Ishikawa (cell line): ENCODE data around the gene SYCE3.

Source experiments
- CEBPB ChIP-seq: IDR thresholded peaks from 2 replicates; pipeline ENCODE4 v1.6.1; 2012
- CREB1 ChIP-seq: IDR thresholded peaks from 2 replicates; pipeline ENCODE4 v1.6.1; 2012; ENCODE audit warnings: low read depth
- EGR1 ChIP-seq: IDR thresholded peaks from 2 replicates; pipeline ENCODE4 v1.6.1; 2012
- EP300 ChIP-seq: IDR thresholded peaks from 2 replicates; pipeline ENCODE4 v1.6.1; 2012; ENCODE audit warnings: borderline replicate concordance
- FOXM1 ChIP-seq: IDR thresholded peaks from 2 replicates; pipeline ENCODE4 v1.6.1; 2012; ENCODE audit warnings: low read depth, borderline replicate concordance
- MAX ChIP-seq: IDR thresholded peaks from 2 replicates; pipeline ENCODE4 v1.6.1; 2012
- NFIC ChIP-seq: IDR thresholded peaks from 2 replicates; pipeline ENCODE4 v1.6.1; 2012
- RAD21 ChIP-seq: IDR thresholded peaks from 2 replicates; pipeline ENCODE4 v1.6.1; 2012; ENCODE audit warnings: low read depth
- REST ChIP-seq: IDR thresholded peaks from 2 replicates; pipeline ENCODE4 v1.6.1; 2012; ENCODE audit warnings: low read depth, mild to moderate bottlenecking
- TAF1 ChIP-seq: IDR thresholded peaks from 2 replicates; pipeline ENCODE4 v1.6.1; 2012; ENCODE audit warnings: low read depth, mild to moderate bottlenecking
- TCF12 ChIP-seq: IDR thresholded peaks from 2 replicates; pipeline ENCODE4 v1.6.1; 2012; ENCODE audit warnings: low read depth
- TEAD4 ChIP-seq: IDR thresholded peaks from 2 replicates; pipeline ENCODE4 v1.6.1; 2012
- USF1 ChIP-seq: IDR thresholded peaks from 2 replicates; pipeline ENCODE4 v1.6.1; 2012
- YY1 ChIP-seq: IDR thresholded peaks from 2 replicates; pipeline ENCODE4 v1.6.1; 2012; ENCODE audit warnings: low read depth
- ZBTB7A ChIP-seq: IDR thresholded peaks from 2 replicates; pipeline ENCODE4 v1.6.1; 2012; ENCODE audit warnings: low read depth

The SYCE3 gene

DNA sequence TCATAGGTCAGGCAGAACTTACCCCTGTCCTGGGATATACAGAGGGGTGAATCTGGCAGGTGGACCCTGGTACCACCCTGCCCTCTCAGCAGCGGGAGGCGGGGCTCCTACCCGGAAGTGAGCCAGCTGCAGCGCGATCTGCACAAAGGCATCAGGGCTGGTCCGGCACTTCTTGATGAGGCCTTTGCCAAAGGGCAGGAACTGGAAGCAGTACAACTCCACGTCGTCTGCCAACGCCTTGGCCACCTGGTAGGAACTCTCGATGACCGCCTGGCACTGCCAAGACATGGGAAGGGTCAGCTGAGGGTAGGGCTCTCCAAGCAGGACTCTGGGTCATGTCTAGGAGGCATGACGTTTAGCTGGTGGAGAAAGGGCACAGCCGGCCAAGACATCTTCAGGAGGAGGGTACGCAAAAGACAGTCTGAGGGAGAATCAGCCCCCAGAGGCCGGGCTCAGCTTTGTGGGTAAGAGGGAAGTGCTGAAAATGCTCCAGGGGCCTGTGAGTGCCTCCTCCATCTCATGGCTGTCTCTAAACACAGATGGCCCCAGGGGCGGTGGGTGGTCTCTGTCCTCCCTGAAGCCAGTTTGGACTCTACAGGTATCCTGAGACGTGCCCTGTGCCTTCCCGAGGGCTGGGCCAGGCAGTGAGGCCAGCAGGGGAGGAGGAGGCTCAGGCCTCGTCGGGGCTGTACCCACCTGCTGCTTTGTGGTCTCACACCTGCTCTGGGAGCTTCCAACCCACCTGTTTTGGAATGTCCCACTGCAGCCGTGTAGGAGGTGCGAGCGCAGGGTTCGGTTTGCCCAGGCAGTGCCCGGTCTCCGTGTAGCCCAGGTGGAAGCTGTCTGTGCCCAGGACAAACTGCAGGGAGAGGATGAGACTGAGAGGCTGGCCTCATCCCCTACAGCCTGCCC is 8.8 kb upstream of the SYCE3 start:
- TF ChIP-seq REST, result no peak

DNA sequence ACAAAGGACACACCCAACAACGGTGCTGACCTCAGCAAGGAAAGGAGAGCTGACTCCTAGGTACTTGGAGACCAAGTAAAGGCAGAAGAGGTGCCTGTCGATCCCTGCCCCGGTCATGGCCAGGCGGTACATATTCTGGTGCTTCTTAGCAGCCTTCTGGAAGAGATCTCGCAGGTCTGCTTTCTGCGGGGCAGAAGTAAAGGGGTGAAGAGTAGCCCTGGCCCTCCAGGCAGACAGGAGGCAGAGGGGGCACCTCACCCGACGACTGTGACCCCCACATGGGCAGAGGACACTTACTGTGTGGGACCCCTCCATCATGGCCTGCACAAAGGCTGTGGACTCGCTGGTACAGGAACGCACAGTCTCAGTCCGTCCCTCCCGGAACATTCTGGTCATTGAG is 8.1 kb upstream of the SYCE3 start:
- TF ChIP-seq TCF12 (no peak), TAF1 (no peak), RAD21 (no peak), MAX (no peak), NFIC (no peak), ZBTB7A (no peak), EGR1 (no peak), CEBPB (no peak)

DNA sequence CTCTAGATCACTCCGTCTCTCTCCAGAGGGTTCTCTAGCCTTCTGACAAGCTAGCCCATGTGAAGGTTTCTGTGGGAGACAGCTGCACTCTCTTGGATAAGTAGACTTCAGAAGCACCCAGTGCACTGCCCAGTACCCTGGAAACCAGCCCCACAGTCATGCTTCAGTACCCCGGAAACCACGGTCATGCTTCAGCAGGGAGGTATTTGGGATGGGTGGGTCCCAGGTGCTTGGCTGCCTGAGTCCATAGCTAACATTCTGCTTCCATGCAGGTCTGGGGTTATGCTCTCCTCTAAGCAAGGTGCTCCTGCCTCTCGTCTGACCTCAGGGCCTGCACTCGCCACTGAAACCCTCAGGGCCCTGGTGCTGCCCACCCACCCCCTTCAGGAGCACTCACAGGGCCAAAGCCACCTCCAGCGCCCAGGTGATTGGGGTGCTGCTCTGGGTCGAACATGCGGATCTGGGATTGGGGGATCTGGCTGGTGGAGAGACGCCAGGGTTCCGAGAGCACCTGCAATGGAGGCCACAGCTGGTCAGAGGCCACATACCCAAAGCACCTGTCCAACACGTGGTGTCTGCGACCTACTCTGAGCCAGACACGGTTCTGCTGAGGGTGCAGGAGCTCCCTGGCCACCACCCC is 7.3 kb upstream of the SYCE3 start:
- peak; percentile 24; the same call in 1 of the 2 replicates for TF ChIP-seq TEAD4
- TF ChIP-seq MAX, result 0 out of 2 replicates have a peak, but pooled peaks have one; percentile 17
- no peak for TF ChIP-seq FOXM1

GRCh38 chr22:50569041-50569459 is 6.3 kb upstream of the SYCE3 start:
- TF ChIP-seq ZBTB7A (no peak), RAD21 (no peak)

DNA sequence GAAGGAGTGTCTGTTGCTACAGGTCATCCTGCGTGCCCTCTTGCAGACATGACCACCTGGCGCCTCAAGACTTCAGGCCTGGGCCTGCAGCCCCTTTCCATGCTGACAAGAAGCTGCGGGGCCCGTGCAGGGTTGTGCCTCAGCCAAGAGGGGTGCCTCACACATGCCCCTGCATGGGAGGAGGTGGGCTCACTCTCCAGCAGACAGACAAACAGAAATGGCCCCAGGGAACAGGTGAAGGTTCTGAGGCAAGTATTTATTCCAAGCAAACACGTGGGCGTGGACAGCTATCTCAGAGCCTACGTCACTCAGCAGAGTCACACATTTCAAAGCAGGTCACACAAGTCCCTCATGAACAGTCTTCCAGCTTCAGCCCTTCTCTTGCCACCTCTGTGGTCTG is 5.9 kb upstream of the SYCE3 start:
- TF ChIP-seq ZBTB7A (no peak), CREB1 (no peak), MAX (no peak), NFIC (no peak), TCF12 (no peak), USF1 (no peak), TAF1 (no peak), YY1 (no peak), RAD21 (no peak), CEBPB (no peak), EGR1 (no peak), EP300 (no peak), TEAD4 (no peak), FOXM1 (no peak), REST (no peak)

GRCh38 chr22:50567721-50568252 is 5.1 kb upstream of the SYCE3 start:
- no peak for TF ChIP-seq TCF12
- no peak for TF ChIP-seq FOXM1
- no peak for TF ChIP-seq YY1
- TF ChIP-seq TEAD4, result no peak
- TF ChIP-seq CEBPB, result no peak

GRCh38 chr22:50564289-50564688 is 1.6 kb upstream of the SYCE3 start:
- TF ChIP-seq MAX, result no peak
- TF ChIP-seq TAF1, result no peak
- no peak for TF ChIP-seq RAD21
- no peak for TF ChIP-seq EGR1
- no peak for TF ChIP-seq EP300
- TF ChIP-seq YY1, result no peak
- no peak for TF ChIP-seq CREB1
- no peak for TF ChIP-seq TCF12
- TF ChIP-seq REST, result no peak
- no peak for TF ChIP-seq FOXM1
- TF ChIP-seq NFIC, result no peak
- no peak for TF ChIP-seq CEBPB
- TF ChIP-seq TEAD4, result no peak
- no peak for TF ChIP-seq ZBTB7A
- TF ChIP-seq USF1, result no peak
